Astrocyte of the cerebellum (primary cell): Measurements from ENCODE around the gene NTSR2.

Experiments used
- DNase-seq: peaks from one replicate; pipeline ENCODE4 v3.0.0-alpha.2; 2011; ENCODE audit warnings: low read depth
- H3K4me3 ChIP-seq: 2 replicates; pipeline ENCODE4 v1.5.1; 2011; ENCODE audit warnings: mild to moderate bottlenecking, low read depth, low read length, moderate library complexity
- in situ Hi-C: cut with HindIII; loops from 2 replicates; pipeline ENCODE4 v1.10.0; 2017; ENCODE audit warnings: low sequenced_read_pairs
- TF ChIP-seq, protein P1 (sequence below): IDR thresholded peaks from 2 replicates; pipeline ENCODE4 v1.5.1; 2012; ENCODE audit warnings: low read length, low read depth, moderate library complexity, mild to moderate bottlenecking; ENCODE audit errors: missing control alignments

Gene NTSR2

DNA sequence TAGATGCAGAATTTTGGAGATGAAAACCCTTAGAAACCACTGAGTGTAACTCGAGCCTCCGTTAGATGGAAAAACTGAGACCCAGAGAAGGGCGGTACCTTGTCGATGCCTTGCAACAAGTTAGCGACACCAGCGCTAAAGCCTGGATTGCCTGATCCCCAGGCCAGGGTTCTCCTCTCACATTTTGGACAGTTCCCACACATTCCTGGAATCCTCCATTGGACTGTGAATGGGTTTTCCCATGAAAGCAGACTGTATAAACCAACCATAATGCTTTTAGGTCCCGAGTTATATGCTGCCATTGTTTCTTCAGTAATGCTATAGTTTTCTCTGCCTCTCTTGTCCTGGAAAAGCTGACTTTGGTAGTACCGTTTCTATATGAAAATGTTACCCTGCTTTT lies 39.3 kb upstream of the NTSR2 start:
- no peak overlapping the region for H3K4me3 ChIP-seq
- no peak for DNase-seq
- in situ Hi-C loops, result no loop called here
- TF ChIP-seq, protein P1, sequence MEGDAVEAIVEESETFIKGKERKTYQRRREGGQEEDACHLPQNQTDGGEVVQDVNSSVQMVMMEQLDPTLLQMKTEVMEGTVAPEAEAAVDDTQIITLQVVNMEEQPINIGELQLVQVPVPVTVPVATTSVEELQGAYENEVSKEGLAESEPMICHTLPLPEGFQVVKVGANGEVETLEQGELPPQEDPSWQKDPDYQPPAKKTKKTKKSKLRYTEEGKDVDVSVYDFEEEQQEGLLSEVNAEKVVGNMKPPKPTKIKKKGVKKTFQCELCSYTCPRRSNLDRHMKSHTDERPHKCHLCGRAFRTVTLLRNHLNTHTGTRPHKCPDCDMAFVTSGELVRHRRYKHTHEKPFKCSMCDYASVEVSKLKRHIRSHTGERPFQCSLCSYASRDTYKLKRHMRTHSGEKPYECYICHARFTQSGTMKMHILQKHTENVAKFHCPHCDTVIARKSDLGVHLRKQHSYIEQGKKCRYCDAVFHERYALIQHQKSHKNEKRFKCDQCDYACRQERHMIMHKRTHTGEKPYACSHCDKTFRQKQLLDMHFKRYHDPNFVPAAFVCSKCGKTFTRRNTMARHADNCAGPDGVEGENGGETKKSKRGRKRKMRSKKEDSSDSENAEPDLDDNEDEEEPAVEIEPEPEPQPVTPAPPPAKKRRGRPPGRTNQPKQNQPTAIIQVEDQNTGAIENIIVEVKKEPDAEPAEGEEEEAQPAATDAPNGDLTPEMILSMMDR, result no peak

GRCh38 chr2:11708106-11708505 lies 38.1 kb upstream of the NTSR2 start:
- H3K4me3 ChIP-seq, result no peak overlapping the region
- TF ChIP-seq, protein P1, result no peak
- no peak for DNase-seq
- in situ Hi-C loops, result no loop called here

GRCh38 chr2:11705711-11706110 lies 35.7 kb upstream of the NTSR2 start:
- H3K4me3 ChIP-seq, result no peak overlapping the region
- no peak for DNase-seq
- in situ Hi-C loops, result no loop called here
- TF ChIP-seq, protein P1, result no peak

GRCh38 chr2:11705063-11705462 lies 35.1 kb upstream of the NTSR2 start:
- DNase-seq, result no peak
- in situ Hi-C loops, result no loop called here
- TF ChIP-seq, protein P1, result no peak
- no peak overlapping the region for H3K4me3 ChIP-seq

DNA sequence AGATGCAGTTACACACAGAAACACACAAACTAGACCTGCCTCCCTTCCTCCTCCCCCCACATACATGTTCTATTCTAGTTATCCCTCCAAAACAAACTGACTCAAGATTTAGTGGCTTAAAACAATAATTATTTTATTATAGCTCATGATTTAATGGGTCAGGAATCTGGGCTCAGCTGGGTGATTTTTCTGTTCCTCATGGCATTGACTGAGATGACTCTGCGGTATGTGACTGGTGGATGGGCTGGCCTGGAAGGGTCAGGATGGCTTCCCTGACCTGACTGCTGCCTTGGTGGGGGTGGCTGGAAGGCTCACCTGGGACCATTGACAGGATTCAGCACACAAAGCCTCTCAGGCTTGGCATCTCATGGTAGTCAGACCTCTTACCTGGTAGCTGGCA lies 33.7 kb upstream of the NTSR2 start:
- no peak overlapping the region for H3K4me3 ChIP-seq
- TF ChIP-seq, protein P1, result no peak
- DNase-seq, result no peak
- in situ Hi-C loops, result no loop called here

DNA sequence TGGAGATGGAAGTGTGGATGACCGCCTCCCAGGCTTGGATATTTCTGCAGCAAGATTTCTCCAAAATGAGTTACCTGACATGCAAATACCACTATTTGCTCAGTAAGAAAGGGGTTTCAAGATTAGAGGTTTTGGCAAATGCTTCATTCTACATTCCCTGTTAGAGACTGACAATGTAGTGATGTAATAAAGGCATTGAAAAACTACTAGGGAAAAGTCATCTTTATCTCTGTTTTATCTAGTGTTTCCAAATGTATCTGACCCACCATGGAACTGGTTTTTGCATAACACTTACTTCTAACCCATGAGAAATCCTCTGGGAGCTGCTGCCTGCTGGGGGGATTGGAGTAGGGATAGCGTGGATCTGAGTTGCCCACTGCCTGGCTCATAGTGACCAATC lies 33.0 kb upstream of the NTSR2 start:
- DNase-seq, result no peak
- TF ChIP-seq, protein P1, result no peak
- H3K4me3 ChIP-seq, result no peak overlapping the region
- in situ Hi-C loops, result no loop called here
